HG03025 (cell line): ENCODE results near the gene NMB.
A peak's percentile ranks its signal among the peaks of the same experiment; 100 is the strongest.
"Not testable (repeated sequence)": the region's sequence is repeated elsewhere in the genome, so short reads cannot be mapped to it uniquely, and the experiment has no call there.

ENCODE experiments used
- ATAC-seq: cut with Tn5 transposase; IDR thresholded peaks from one replicate; pipeline ENCODE4 v1.9.1; 2021; ENCODE audit warnings: mild to moderate bottlenecking, moderate library complexity; ENCODE audit not compliant: unreplicated experiment, low FRiP score

NMB gene, protein sequence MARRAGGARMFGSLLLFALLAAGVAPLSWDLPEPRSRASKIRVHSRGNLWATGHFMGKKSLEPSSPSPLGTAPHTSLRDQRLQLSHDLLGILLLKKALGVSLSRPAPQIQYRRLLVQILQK

DNA sequence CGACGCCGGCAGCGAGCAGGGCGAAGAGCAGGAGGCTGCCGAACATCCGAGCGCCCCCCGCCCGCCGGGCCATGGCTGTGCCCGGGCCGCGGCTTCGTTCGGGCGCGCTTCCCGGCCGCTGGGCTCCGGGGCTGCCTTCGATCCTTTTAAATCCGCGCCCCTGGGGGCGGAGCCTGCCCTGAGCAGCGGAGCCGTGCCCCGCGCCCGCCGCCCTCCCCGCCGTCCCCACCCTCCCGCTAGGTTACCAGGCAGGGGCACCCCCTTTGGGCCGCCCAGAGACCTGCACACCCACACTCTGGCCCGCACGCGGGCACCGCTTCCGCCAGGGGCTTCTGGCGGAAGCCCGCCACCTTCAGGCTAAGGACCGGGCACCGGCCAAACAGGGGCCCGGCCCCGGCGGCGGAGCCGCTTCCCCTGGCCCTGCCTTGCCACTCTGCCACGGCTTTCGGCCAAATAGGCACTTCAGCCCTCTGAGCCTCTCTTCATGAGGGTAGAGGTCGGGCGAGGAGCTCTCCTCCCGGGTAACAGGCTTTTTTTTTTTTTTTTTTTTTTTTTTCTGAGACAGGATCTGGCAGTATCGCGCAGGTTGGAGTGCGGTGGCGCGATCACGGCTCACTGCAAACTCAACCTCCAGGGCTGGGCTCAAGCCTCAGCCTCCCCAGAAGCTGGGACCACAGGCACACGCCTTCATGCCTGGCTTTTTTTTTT is at the start of gene NMB:
Gene NMB (minus strand): TSS at position 120 of the 708 bp plus-strand sequence. CDS start 47 bp downstream, at position 73.
- peak; percentile 32 for ATAC-seq

- ATAC-seq = no peak
Observed at GRCh38 chr15:84703808-84704207, 45.8 kb upstream of the NMB start.

- ATAC-seq = no peak
Observed at GRCh38 chr15:84702961-84703482, 45.0 kb upstream of the NMB start.

DNA sequence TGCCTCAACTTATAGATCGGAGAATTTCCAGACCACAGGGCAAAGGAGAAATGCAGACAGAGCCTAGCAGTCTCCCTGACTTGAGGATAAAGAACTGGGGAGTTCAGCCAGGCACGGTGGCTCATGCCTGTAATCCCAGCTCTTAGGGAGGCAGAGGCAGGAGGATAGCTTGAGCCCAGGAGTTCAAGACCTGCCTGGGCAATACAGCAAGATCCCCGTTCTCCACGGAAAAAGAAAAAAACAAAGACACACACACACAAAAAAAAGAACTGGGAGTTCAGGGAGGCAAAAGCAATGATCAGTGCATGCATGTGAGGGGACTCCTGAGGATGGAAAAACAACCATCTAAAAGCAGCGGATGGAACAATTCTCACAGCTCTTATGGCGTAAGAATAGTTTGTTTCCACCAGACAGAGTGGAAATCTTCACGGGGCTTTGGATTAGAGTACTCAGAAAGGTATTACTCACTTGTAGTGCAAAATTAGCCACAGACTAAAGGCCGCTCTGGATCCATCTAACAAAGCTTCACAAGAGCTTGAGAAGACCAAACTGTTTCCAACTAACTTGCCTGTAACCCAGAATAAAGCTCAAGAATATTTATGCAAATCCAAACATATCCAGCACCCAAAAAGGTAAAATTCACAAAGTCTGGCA is 41.7 kb upstream of the NMB start:
- ATAC-seq = no peak

DNA sequence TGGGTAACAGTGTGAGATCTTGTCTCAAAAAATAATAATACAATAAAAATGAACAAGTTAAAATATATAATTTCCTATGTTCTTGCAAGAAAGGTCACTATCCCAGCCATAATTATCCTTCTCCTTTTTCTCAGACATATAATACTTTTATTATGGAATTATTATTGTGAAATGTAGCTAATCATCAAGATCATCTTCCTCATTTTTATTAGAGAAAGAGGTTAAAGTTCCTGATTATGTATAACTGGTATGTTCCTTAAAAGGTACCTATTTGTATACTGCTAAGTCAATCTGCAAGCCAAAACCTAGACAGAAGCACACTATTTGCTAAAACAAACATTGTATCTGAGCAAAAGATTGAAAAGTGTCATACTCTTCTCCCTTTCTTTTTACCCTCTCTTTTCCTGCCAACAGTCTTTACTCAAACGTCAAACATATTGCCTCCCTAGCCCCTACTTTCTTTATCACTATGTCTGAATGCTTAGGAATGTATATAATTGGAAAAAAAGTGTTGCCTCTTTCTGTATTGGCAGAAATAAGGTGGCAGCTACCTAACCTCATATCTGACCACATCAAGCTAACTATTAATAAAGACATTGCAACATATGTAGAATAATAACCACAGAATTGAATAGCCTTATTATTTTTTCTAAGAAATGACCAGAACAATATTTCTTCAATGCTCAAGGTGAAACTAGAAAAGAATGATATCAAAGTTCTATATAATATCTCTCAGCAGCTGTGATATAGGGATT is 39.4 kb upstream of the NMB start:
- no peak for ATAC-seq

DNA sequence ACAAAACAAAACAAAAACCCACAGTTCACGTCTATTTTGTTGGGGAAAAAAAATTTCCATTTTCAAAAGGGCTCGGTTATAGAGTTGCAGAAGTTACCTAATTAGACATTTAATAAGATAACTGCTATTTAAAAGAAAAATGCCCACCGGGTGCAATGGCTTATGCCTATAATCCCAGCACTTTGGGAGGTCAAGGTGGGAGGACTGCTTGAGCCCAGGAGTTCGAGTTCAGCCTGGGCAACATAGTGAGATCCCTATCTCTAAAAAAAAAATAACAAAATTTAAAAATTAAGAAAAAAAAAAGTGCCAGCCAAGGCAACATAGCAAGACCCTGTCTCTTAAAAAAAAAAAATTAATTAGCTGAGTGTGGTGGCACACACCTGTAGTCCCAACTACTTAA is 38.8 kb upstream of the NMB start:
- no peak for ATAC-seq

GRCh38 chr15:84690342-84690741 is 32.3 kb upstream of the NMB start:
- no peak for ATAC-seq

DNA sequence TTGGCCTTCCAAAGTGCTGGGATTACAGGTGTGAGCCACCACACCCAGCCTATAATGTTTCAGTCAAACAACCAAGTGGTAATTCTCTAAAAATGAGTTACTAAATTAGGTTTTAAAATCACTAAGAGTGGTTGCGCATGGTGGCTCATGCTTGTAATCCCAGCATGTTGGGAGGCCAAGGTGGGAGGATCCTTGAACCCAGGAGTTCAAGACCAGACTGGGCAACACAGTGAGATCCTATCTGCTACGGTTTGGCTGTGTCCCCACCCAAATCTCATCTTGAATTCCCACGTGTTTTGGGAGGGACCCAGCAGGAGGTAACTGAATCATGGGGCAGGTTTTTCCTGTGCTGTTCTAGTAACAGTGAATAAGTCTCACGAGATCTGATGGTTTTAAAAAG is 31.9 kb upstream of the NMB start:
- no peak for ATAC-seq

DNA sequence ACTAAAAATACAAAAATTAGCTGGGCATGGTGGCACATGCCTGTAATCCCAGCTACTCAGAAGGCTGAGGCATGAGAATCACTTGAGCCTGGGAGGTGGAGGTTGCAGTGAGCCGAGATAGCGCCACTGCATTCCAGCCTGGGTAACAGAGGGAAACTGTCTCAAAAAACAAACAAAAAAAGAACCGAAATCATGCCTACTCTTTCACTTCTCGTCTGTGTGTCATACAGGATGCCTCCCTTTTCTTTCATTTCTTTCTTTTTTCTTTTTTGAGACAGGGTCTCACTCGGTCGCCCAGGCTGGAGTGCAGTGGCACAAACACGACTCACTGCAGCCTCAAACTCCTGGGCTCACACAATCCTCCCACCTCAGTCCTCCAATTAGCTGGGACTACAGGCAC is 28.4 kb upstream of the NMB start:
- ATAC-seq = not testable (repeated sequence)

DNA sequence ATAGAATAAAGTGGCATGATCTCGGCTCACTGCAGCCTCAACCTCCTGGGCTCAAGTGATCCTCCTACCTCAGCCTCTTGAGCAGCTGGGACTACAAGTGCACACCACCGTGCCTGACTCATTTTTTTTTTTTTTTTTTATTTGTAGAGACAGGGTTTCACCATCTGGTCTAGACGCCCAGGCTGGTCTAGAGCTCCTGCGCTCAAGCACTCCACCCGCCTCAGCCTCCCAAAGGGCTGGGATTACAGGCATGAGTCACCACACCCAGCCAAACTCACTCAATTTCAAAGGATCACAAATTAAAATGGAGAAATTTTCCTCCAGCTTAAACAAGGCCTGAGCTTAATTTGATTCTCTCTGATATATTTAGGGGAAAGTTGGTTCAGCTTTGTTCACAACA is 27.3 kb upstream of the NMB start:
- no peak for ATAC-seq

DNA sequence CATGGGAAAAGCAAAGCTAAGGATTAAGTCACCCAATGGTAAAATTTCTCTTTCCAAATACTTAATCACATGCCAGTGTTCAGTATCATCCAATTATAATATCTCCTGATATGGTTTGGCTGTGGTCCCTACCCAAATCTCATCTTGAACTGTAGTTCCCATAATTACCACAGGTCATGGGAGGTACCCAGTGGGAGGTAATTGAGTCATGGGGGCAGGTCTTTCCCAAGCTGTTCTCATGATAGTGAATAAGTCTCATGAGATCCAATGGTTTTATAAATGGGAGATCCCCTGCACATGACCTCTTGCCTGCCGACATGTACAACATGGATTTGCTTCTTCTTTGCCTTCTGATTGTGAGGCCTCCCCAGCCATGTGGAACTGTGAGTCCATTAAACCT is 26.1 kb upstream of the NMB start:
- ATAC-seq = no peak

DNA sequence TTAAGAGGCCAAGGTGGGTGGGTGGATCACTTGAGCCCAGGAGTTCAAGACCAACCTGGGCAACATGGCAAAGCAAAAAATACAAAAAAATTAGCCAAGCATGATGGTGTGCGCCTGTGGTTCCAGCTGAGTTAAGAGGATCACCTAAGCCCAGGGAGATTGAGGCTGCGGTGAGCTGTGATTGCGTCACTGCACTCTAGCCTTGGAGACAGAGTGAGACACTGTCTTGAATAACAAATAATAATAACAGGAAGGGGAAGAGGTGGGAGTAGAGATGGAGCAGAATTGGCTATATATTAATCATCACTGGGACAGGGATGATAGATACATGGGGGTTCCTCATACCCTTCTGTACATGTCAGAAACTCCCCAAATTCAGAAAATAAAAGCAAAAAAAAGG is 23.8 kb upstream of the NMB start:
- ATAC-seq = no peak

- ATAC-seq = no peak
Observed at GRCh38 chr15:84671211-84671610, 13.2 kb upstream of the NMB start.

- ATAC-seq = no peak
Observed at GRCh38 chr15:84669726-84670125, 11.7 kb upstream of the NMB start.

- ATAC-seq = no peak
Observed at GRCh38 chr15:84668221-84668982, 10.4 kb upstream of the NMB start.

GRCh38 chr15:84666373-84666772 is 8.4 kb upstream of the NMB start:
- ATAC-seq = no peak

DNA sequence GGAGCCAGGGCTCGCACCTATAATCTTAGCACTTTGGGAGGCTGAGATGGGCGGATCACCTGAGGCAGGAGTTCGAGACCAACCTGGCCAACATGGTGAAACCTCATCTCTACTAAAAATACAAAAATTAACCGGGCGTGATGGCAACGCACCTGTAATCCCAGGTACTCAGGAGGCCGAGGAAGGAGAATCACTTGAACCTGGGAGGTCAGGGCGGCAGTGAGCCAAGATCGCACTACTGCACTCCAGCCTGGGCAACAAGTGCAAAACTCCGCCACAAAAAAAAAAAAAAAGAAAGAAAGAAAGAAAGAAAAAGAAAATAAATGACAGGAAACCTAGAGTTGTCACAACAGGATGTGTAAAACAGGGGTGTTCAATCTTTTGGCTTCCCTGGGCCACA is 3.0 kb upstream of the NMB start:
- no peak for ATAC-seq

DNA sequence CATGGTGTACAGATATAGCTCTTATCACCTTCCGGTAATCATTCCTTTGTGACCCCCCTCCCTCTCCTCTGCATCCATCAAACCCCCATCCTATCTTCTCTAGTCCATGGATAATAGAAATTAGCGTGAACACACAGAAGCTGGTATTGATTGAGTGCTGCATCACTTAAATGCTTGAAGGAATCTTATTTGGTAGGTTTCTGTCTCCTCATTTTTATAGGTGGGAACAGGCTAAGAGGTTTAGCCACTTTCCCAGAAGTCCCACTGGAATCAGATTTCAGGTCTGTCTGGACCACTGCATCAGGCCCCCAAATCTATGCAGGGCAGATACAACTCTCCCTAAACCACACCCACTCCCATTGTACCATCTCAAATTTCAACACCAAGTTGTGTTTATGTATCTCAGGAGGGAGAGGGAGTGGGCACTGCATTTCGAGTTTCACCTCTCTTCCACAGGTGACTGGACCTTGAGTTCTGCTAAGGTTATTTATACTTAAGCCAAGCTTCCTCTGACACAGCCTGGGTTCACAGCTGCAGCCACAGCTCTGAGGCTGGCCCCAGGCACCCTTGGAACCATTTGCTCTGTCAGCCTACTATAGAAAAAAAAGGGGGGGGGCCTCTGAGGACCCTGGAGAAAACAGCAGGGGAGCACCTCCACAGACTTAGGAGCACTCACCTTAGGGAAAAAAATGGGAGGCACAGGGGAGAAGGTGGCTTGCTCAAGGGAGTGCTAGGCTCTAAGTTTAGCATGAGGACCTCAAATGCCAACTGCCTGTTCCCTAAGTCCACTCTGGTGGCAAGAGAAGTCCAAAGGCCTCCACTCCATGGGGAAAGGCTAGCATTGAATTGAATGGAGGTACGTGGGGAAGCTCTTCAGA is 2.1 kb upstream of the NMB start:
- no peak for ATAC-seq

GRCh38 chr15:84658788-84659411 is 901 bp upstream of the NMB start:
- no peak for ATAC-seq
